Limb (tissue), 2 donors: Measurements from ENCODE around the gene FBLN2.
A peak's percentile ranks its signal among the peaks of the same experiment; 100 is the strongest.

Source experiments
- DNase-seq, 2 donors: peaks; one replicate each; pipeline ENCODE4 v3.0.0-alpha.2; 2016; ENCODE audit errors: extremely low spot score in 2 of 2

Gene FBLN2

DNA sequence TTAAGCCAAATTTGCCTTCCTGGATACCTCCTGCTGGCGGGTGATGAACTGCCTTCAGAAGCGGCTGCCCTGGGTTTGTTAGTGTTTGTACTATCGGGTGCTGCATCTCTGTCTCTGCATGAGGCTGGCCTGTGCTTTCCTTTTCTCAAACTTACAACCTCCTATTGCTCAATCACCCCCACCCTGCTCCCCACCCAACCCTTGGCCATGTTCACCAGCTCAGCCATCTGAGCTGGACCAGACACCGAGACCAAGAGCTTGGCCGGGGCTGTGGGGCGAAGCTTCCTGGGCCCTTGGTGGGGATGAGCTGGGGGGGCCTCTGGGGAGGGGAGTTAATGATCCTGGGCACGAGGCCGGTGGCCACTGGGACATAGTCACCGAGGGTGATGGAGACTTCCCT, 16.8 kb upstream of the FBLN2 start:
- DNase-seq, result no peak

DNA sequence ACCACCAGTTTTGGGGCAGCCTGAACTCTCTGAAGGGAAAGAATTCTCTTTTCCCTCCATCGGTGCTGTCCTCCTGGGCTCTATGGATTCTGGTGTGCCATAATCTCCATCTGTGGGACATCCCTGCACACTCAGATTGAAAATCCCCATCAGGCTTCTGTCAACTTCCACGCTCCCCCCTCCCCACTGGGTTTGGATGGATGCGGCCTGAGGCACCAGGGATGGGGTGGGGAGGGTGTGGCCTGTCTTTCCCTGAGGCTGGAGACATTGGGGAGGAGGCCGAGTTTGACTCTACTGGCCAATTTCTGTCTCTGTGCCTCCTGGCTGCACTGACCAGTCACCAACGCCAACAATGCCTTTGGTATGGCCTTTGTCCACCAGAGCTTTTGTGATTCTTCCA, 16.3 kb upstream of the FBLN2 start:
- no peak for DNase-seq

DNA sequence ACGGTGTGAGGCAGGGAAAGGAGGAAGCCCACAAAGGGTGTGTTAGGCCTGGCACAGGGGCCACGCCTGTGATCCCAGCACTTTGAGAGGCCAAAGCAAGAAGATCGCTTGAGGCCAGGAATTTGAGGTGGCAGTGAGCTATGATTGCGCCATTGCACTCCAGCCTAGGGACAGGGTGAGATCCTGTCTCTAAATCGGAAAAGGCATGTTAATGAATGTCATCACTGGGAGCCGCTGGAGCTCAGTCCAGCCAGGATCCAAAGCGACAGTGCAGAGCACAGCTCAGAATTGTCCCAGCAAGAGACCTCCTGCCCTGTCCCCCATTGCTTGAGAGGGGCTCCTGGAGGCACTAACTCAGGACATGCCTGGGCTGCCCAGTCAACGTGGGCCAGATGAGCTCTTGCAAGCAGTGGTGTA, 15.0 kb upstream of the FBLN2 start:
- no peak for DNase-seq

DNA sequence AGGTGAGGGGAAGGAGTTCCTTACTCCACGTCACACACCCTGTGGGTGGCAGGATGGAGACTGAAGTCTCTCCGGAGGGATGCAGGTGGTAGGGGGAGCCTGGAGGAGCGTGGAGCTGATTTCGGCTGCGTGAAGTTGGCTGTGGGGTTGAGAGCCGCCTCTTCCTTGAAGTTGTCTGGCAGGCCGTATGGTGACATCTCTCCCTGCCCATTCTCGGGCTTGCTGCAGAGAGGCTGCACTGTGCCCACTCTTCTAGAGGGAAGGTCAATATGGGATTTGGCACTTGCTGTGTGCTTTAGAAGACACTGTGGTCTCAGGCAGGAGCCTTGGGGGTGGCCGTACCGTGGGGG, 13.4 kb upstream of the FBLN2 start:
- no peak for DNase-seq

DNA sequence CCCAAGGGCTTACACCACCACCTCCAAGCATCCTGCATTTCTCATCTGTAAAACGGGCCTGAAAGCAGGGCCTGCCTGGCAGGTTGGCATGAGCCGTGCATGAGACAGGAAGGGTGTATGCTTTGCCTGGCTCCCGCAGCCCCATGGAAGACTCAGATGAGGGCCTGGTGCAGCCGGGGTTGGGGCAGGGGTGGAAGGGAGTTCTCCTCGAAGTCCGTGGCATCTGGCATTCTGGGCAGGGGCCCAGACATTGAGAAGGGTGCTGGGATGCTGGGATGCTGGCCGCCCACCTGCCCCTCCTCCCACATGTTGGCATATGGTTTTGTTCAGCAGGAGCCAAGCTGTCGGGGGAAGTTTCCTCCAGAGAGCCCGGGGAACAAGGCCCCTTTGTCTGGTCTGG, 13.0 kb upstream of the FBLN2 start:
- peak in 1 of 2 donors; percentile 63 for DNase-seq

DNA sequence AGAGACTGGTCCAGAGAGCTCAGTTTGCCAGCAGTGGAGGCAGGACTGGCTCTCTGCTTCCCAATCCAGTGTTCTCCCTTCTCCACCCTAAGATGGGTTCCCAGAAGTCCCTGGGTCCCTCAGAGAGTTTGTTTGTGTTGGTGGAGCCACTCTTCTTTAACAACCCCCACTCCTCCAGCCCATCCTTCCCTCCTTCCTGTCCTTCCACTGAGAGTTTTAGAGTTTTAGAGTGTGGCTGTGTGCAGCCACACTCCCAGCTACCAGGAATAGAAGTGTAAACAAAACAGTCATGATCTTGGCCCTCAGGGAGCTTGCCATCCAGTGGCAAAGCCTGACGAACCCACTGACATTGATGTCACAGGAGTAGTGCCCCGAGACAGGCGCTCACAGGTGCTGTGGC, 12.5 kb upstream of the FBLN2 start:
- no peak for DNase-seq

DNA sequence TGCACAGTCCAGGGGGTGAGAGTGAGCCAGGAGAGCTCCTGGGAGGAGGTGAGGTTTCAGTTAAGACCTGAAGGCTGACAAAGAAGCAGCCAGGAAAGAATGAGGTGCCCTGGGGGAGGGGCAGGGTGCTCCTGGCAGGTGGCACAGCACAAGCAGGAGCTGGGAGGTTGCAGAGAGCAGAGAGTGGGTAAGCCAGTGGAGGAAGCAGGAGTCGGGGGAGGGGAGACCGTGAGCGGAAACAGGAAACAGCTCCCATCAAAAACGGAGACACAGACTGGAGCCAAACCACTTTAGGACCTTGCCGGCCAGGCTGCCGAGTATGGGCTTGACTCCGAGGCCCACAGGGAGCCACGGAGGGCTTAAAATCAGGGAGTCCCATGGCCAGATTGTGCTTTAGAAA, 12.1 kb upstream of the FBLN2 start:
- no peak for DNase-seq

DNA sequence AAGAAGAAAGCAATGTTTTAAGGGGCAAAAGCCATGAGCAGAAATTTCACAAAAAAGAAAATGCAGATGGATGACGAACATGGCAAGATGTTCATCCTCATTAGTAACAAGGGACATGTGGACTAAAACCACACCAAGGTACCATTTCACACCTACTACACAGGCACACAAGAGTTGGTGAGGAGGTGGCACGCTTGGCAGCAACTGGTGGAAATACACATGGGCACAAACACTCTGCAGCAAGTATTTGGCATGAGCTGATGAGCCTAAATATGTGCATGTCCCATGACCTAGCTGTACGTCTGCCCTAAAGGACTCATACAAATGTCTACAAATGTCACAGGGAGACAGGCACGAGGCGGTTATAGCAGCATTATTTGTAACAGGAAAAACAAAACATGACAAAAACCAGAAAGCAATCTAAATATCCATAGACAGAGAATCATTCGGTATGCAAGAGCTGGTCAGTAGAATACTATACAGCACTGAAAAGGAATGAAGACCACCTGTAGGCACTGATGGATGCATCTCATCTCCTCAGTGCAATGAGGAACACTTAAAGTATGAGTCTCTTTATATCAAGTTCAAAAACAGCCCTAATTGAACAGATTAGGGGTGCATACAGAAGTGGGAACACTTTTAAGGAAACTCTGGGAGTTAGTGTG, 11.5 kb upstream of the FBLN2 start:
- no peak for DNase-seq

DNA sequence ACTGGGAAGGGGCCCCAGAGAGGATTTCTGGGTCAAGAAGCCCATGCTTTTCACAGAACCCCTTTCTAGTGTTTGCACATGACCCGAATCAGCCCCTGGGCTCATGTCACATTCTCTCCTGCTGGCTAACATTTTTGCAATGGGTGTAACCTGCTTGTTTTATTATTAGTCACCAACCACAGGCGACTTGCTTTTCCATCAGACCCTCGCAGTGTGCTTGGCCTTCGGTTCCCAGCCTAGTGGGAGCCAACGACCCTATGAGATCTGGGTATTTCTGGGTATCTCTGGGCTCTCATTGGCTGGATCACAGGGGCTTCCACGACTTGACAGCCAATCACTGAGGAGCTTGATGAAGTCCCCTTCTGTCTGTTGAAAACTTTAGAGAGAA, 11.0 kb upstream of the FBLN2 start:
- no peak for DNase-seq

DNA sequence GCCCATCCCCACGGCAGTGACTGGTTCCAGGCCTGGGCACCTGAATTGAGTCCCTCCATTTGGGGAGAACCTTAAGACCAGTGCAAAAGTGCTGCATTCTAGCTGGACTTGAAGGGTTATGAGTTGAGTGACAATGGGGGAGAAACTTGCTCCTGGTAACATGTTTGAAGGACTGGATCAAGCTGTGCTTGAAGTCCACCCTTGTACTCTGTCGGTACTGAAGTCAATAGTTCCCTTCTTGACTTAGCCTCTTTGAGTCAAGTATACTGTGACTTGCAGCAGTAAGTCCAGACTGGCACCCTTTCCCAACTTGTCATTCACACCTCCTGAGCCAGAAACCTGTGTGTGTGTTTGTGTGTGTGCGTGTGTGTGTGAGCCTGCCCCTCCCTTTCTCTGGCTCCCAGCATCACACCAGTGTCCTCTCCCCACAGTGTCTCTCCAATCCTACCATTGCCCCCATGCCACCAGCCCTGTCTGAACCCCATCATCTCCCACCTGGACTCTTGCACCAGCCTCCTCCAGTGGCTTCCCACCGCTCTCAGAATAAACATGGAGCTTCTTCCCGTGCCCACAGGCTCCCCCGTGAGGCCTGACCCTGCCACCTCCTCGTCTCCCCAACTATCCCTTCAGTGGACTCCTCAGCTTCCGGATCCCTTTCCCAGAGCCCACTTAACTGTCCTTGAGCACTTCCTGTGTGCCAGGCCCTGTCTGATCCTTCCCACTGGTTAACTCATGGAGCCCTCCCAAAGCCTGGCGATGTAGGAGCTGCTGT, 10.2 kb upstream of the FBLN2 start:
- DNase-seq, result no peak

DNA sequence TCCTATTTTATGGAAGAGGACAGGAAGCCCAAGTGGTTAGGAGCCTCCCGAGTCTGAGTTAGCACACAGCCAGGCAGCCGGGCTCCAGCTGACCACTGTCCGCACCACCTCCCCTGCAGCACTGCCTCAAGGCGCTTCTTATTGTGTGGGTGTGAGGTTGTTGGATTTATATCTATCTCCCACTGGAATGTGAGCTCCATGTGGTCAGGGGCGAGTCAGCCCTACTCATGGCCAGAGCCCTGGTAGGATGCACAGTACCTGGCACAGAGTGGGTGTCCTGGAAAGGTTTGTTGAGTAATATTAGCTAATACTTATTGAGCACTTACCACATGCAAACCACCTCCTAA, 9.7 kb upstream of the FBLN2 start:
- DNase-seq, result no peak

DNA sequence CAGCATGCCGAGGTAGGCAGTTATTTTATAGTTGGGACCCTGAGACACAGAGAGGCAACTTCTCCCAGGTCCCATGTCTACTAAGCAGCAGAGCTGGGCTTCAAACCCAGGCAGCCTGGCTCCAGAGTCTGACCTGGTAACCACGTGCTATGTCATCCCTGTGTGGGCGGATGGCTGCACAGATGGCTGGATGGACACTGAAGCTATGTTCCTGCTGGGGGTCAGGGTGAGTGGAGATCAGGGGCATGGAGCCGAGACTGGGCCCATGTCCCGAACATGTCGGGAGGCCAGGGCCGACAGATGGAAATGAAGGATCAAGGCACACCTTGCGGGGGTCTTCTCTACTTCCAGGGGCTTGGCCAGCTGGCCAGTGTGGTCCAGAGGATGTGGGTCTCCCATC, 9.3 kb upstream of the FBLN2 start:
- DNase-seq, result no peak

DNA sequence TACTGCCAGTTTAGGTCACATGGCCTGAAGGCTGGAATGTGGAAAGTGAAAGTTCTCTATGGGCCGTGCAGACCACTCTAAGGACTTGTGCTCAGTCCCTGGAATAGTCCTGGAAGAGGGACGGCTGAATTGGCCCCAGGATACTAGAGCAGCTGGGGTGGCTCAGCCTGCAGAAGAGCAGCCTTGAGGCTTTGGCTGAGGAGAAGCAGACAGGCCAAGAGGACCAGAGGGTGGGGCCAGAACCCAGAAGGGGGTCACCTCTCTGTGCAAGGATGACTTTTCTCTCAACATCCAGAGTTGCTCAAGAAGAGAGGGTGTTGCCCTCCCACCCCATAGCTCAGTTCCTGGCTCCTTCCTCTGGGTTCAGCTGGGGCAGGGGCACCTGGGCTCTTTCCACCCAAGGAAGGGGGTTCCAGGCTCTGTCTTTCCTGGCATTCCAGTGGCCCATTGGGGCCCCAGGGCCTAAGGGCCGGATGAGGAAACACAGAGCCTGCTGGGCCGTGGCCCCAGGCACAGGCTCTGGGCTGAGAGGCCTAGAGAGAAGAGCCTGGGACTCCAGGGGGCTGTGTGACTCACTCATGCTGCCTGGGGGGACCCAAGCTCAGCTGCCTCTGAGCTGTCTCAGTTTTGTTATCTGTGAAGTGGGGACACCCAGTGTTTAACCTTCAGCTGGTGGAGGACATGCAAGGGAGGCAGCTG, 8.5 kb upstream of the FBLN2 start:
- no peak for DNase-seq

DNA sequence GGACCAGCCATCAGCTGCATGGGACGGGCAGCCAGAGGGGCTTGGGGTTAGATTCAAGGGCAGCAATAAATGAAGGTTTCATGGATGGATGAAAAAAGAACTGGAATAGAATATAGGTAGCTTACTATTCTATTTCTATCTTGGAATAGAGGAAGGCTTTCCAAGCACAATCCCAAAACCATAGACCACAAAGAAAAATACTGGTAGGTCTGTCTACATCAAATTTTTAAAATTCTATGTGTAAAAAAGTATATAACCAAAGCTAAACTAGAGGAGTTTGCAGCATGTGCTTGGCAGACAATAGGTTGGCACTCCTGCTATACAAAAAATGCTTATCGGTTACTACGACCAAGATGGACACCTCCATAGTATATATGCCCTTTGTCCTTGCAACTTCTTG, 7.2 kb upstream of the FBLN2 start:
- DNase-seq, result no peak

DNA sequence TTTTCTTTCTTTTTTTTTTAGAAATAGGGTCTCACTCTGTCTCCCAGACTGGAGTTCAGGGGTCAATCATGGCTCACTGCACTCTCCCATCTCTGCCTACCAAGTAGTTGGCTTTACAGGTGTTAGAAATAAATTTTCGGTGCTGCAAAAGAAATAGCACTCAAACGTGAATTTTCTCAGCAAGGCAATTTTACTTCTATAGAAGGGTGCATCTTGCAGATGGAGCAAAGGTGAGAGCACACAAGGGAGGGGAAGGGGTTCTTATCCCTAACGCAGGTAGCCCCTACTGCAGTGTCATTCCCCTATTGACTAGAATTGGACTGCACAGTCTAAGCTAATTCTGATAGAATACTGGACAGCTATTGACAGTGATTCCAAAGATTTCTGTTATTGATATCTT, 6.8 kb upstream of the FBLN2 start:
- DNase-seq, result no peak

DNA sequence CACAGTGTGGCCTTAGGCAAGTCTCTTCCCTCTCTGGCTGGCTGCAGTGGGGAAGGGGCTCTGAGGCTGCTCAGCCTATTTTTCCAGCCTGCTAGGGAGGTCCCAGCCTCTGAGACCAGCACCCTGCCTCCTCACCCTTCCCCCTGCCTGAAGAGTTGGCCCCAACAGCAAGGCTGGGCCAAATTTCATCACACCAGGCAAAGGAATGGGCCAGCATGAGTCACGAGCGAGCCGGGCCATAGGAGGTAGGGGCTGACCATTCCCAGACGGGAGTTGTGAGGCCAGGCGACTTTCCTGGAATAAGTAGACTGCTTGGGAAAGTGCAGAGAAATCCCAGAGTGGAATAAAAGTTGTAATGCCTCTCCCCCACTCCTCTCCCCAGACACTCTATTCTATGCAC, 5.7 kb upstream of the FBLN2 start:
- no peak for DNase-seq

DNA sequence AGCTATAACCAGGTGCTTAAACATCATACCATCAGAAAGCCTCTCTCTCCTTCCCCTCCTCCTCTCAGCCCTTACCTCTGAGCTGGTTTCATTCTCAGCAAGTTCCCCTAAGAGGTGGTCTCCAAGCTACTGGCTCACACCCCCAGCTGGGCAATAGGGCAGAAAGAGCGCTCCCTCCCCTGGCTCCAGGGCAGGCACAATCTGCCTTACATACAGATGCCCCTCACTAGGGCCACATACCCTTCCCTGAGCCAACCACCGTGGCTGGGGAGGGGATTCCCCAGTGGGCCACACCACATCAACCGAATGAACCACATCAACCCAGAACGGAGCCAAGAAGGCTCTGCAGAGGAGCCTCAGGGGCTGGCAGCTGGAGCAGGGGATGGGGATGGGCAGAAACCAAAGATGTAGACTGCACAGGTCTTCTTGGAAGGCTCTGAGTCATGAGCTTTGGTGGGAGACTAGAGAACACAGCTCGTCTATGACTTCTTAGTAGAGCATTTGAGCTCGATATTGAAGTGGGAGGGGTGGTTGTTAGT, 4.6 kb upstream of the FBLN2 start:
- DNase-seq, result no peak

DNA sequence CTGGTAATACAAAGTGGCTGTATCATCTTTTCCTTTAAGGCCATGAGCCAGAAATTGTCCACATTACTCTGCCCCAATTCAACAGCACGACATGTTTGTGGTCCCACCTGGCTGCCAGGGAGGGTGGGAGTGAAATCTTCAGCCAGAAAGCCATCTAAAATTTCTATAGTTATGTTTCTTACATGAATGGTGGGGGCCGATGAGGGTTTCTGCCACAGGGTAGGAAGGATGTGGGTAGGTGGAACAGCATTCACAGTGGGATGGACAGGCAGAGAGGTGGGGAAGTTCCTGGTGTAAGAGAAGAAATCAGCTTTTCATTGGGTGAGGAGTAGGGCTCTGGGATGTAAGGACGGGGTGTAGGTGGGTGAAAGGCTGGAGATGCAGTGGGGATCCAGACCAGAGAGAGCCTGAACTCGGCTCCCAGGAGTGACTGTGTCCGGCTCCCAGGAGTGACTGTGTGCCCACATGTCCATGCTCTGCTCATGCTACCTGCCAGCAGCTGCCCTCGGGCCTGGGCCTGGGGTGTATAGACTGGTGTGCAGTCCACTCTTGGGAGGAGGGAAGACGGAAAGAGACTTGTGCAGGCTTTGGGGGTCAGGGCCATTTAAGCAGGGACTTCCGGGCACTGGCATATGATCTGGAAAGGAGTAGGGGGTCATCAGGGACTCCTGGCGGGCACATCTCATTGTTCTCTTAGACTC, 3.8 kb upstream of the FBLN2 start:
- no peak for DNase-seq

DNA sequence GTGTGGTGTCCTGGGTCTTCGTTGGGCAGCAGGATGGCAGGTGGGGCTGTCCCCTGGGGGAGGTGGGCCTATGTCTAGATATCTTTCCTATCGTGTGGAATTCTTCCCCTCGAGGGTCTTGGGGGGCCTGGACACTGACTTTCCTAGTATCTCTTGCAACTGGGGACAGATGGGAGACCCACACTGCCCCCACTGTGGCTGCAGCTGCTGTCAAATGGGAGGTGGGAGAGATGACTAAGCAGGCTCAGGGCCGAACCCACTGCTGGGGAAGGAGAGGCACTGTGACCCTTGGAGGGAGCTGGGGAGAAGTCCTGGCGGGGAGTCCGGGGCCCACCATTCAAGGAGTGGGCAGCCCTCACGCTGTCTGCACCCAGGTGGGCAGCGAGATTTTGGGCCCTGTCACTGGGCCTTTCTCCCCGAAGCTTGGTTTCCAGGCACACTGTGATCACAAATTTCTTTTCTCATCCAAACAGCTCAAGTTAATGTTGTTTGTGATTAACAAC, 2.9 kb upstream of the FBLN2 start:
- DNase-seq, result no peak

DNA sequence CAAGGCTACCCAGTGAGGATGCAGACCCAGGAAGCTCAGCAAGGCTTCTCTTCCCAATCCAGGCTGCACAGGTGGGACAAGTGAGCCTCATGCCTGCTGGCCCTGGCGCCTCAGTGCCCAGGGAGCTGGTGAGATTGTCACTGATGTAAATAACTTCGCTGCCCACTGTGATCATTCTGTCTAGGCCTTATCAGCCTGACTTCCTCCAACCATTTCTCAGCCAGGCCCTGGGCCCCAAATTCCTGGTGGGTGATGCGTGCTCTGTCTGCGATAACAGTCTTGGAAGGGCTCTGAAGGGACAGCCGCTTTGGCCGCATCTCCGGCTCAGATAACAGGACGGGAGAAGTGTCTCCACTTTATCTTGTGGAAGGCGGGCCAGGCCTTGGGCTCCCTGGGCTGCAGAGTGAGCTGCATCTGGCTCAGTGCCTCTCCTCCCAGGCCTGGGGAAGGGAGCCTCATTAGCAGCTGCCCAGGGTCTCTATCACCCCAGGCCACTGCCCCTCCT, 2.2 kb upstream of the FBLN2 start:
- DNase-seq, result no peak

DNA sequence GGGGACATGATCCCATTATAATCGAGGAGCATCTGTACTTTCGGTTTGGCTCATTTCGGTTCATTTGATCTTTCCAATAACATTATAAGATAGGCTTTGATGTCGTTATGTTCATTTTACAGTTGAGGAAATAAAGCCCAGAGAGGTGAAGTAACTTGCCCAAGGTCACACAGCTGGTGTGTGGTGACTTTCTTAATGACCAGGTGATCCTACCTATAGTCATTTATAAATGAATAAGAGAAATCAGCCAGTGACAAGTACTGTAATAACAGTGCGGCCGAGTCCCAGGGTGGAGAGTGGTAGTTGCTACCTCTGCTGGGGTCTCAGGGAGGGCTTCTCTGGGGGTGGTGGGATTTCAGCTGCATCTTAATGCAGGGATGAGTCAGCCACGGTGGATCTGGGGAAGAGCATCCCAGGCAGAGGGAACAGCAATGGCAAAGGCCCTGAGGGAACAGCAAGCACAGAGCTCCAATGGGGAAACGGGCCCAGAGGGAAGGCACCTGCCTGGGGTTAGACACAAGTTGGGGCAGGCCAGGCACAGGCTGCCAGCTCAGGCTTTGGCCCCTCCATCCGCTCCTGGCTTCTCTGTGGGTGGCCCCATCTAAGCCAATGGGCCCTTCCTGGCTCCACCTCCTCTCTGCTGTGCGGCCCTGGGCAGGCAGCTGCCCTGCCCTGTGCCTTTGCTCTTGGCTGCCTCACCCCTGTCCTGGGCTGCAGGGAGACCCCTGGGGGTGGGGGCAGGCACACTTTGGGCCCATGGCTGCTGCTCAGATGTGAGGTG, 1.1 kb upstream of the FBLN2 start:
- no peak for DNase-seq
